ENCODE results near the gene IGSF21.

DNA sequence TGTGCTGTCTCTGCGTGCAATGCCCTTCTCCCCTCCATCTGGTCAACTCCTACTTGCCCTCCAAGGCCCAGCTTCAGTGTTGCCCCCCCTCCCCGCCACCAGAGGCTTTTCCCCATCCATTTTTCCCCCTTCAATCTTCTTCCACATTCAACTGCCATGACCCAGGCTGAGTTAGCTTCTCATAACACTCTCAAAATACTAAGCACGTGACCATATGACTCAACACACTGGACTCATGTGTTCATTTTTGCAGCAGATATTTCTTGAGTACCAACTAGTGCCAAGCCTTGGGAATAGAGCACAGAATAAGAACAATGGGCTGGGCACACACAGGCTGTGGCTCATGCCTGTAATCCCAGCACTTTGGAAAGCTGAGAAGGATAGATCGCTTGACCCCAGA is 132.1 kb downstream of the IGSF21 start:
- TF ChIP-seq ZNF274 (IDR thresholded peaks at IDR 0.05; ENCODE audit: low read depth, low read length) (no peak), YY1 (IDR thresholded peaks at IDR 0.05; ENCODE audit: insufficient read depth, insufficient read length) (no peak)
